ENCODE results near the gene CD1B.

Gene CD1B

GRCh38 chr1:158334526-158335212, 3.3 kb upstream of the CD1B start:
- ATAC-seq (no peak), DNase-seq (ENCODE audit: low spot score in 2 of 2) (no peak)
- no peak overlapping the region for H3K4me3 Mint-ChIP-seq
- peaks cover 6% of the 10 kb centered on the region for H3K9me3 Mint-ChIP-seq
- no peaks in the 10 kb centered on the region for H3K36me3 Mint-ChIP-seq
- peaks cover 7% of the 10 kb centered on the region for H3K4me1 Mint-ChIP-seq
- no peak overlapping the region for H3K27ac Mint-ChIP-seq

- Mint-ChIP-seq H3K27ac (no peak overlapping the region), H3K4me3 (no peak overlapping the region)
- ATAC-seq = no peak
These were observed 2.2 kb upstream of the CD1B start for GRCh38 chr1:158333405-158334155.

GRCh38 chr1:158331106-158331425, 265 bp downstream of the CD1B start:
- no peak for DNase-seq (ENCODE audit: low spot score in 2 of 2)
- Mint-ChIP-seq H3K36me3 (no peaks in the 10 kb centered on the region), H3K27ac (no peak overlapping the region), H3K9me3 (no peaks in the 10 kb centered on the region), H3K4me3 (no peak overlapping the region), H3K4me1 (peaks cover 7% of the 10 kb centered on the region)
- ATAC-seq = no peak

More at GRCh38 chr1:158333405-158334155, 2.2 kb upstream of the CD1B start:
- no peak for DNase-seq (ENCODE audit: low spot score in 2 of 2)
- no peaks in the 10 kb centered on the region for H3K36me3 Mint-ChIP-seq
- peaks cover 2% of the 10 kb centered on the region for H3K9me3 Mint-ChIP-seq
- H3K4me1 Mint-ChIP-seq = peaks cover 7% of the 10 kb centered on the region

GRCh38 chr1:158330391-158331105, 783 bp downstream of the CD1B start:
- DNase-seq (ENCODE audit: low spot score in 2 of 2) = no peak
- Mint-ChIP-seq H3K4me1 (peaks cover 7% of the 10 kb centered on the region), H3K4me3 (no peak overlapping the region), H3K9me3 (no peaks in the 10 kb centered on the region), H3K36me3 (no peaks in the 10 kb centered on the region), H3K27ac (no peak overlapping the region)
- ATAC-seq = no peak

GRCh38 chr1:158329733-158330132, 1.6 kb downstream of the CD1B start:
- Mint-ChIP-seq H3K4me3 (no peak overlapping the region), H3K27ac (no peak overlapping the region), H3K4me1 (peaks cover 7% of the 10 kb centered on the region), H3K9me3 (no peaks in the 10 kb centered on the region), H3K36me3 (no peaks in the 10 kb centered on the region)
- DNase-seq (ENCODE audit: low spot score in 2 of 2) (no peak), ATAC-seq (no peak)

GRCh38 chr1:158329300-158329699, 2.0 kb downstream of the CD1B start:
- peaks cover 7% of the 10 kb centered on the region for H3K4me1 Mint-ChIP-seq
- H3K27ac Mint-ChIP-seq = no peak overlapping the region
- H3K4me3 Mint-ChIP-seq = no peak overlapping the region

GRCh38 chr1:158328426-158328825, 2.9 kb downstream of the CD1B start:
- no peak for ATAC-seq
- DNase-seq (ENCODE audit: low spot score in 2 of 2) = no peak
- Mint-ChIP-seq H3K36me3 (no peaks in the 10 kb centered on the region), H3K4me3 (no peak overlapping the region), H3K9me3 (no peaks in the 10 kb centered on the region), H3K27ac (no peak overlapping the region), H3K4me1 (peaks cover 4% of the 10 kb centered on the region)

More at GRCh38 chr1:158329300-158329699, 2.0 kb downstream of the CD1B start:
- H3K9me3 Mint-ChIP-seq = no peaks in the 10 kb centered on the region
- DNase-seq (ENCODE audit: low spot score in 2 of 2) = no peak
- no peak for ATAC-seq
- no peaks in the 10 kb centered on the region for H3K36me3 Mint-ChIP-seq

- Mint-ChIP-seq H3K4me1 (no peaks in the 10 kb centered on the region), H3K36me3 (no peaks in the 10 kb centered on the region), H3K4me3 (no peak overlapping the region), H3K9me3 (peaks cover 3% of the 10 kb centered on the region), H3K27ac (no peak overlapping the region)
- ATAC-seq (no peak), DNase-seq (ENCODE audit: low spot score in 2 of 2) (no peak)
These were observed 3.9 kb downstream of the CD1B start for GRCh38 chr1:158327481-158327880.

- ATAC-seq (no peak), DNase-seq (ENCODE audit: low spot score in 2 of 2) (no peak)
- Mint-ChIP-seq H3K36me3 (peaks cover 5% of the 10 kb centered on the region), H3K27ac (no peak overlapping the region), H3K4me1 (no peaks in the 10 kb centered on the region), H3K4me3 (no peak overlapping the region), H3K9me3 (peaks cover 3% of the 10 kb centered on the region)
These were observed 6.9 kb downstream of the CD1B start for GRCh38 chr1:158324395-158324794.

GRCh38 chr1:158323866-158324265, 7.5 kb downstream of the CD1B start:
- Mint-ChIP-seq H3K27ac (no peak overlapping the region), H3K9me3 (peaks cover 3% of the 10 kb centered on the region), H3K36me3 (peaks cover 5% of the 10 kb centered on the region), H3K4me1 (no peaks in the 10 kb centered on the region), H3K4me3 (no peak overlapping the region)
- DNase-seq (ENCODE audit: low spot score in 2 of 2) (no peak), ATAC-seq (no peak)

GRCh38 chr1:158311066-158311465, 20.3 kb downstream of the CD1B start:
- ATAC-seq (no peak), DNase-seq (ENCODE audit: low spot score in 2 of 2) (no peak)
- Mint-ChIP-seq H3K9me3 (peaks cover 10% of the 10 kb centered on the region), H3K27ac (no peak overlapping the region), H3K36me3 (no peaks in the 10 kb centered on the region), H3K4me1 (no peaks in the 10 kb centered on the region), H3K4me3 (no peak overlapping the region)

- no peaks in the 10 kb centered on the region for H3K36me3 Mint-ChIP-seq
- H3K4me3 Mint-ChIP-seq = no peak overlapping the region
- H3K9me3 Mint-ChIP-seq = peaks cover 10% of the 10 kb centered on the region
- ATAC-seq (no peak), DNase-seq (ENCODE audit: low spot score in 2 of 2) (no peak)
- H3K4me1 Mint-ChIP-seq = no peaks in the 10 kb centered on the region
- no peak overlapping the region for H3K27ac Mint-ChIP-seq
These were observed 20.7 kb downstream of the CD1B start for GRCh38 chr1:158310623-158311022.

GRCh38 chr1:158295791-158296190, 35.5 kb downstream of the CD1B start:
- Mint-ChIP-seq H3K36me3 (no peaks in the 10 kb centered on the region), H3K9me3 (peaks cover 10% of the 10 kb centered on the region), H3K4me1 (no peaks in the 10 kb centered on the region), H3K27ac (no peak overlapping the region), H3K4me3 (no peak overlapping the region)
- ATAC-seq = no peak
- no peak for DNase-seq (ENCODE audit: low spot score in 2 of 2)

- H3K27ac Mint-ChIP-seq = no peak overlapping the region
- no peaks in the 10 kb centered on the region for H3K36me3 Mint-ChIP-seq
- DNase-seq (ENCODE audit: low spot score in 2 of 2) (no peak), ATAC-seq (no peak)
- peaks cover 12% of the 10 kb centered on the region for H3K4me1 Mint-ChIP-seq
- H3K4me3 Mint-ChIP-seq = no peak overlapping the region
- no peaks in the 10 kb centered on the region for H3K9me3 Mint-ChIP-seq
These were observed 40.9 kb downstream of the CD1B start for GRCh38 chr1:158290321-158290844.

- no peaks in the 10 kb centered on the region for H3K9me3 Mint-ChIP-seq
- no peaks in the 10 kb centered on the region for H3K36me3 Mint-ChIP-seq
- H3K27ac Mint-ChIP-seq = no peak within 1 kb of the TSS
- DNase-seq (ENCODE audit: low spot score in 2 of 2) (no peak), ATAC-seq (no peak)
- H3K4me1 Mint-ChIP-seq = peaks cover 16% of the 10 kb centered on the region
- H3K4me3 Mint-ChIP-seq = no peak within 1 kb of the TSS
These were observed 41.5 kb downstream of the CD1B start, which contains the start of gene CD1C for GRCh38 chr1:158289811-158290210. Gene CD1C (plus strand): TSS chr1:158289923. CDS start chr1:158290065, 142 bp downstream.
